ENCODE data around the gene DOCK2.
"Not testable (repeated sequence)": the region's sequence is repeated elsewhere in the genome, so short reads cannot be mapped to it uniquely, and the experiment has no call there.

Gene DOCK2

DNA sequence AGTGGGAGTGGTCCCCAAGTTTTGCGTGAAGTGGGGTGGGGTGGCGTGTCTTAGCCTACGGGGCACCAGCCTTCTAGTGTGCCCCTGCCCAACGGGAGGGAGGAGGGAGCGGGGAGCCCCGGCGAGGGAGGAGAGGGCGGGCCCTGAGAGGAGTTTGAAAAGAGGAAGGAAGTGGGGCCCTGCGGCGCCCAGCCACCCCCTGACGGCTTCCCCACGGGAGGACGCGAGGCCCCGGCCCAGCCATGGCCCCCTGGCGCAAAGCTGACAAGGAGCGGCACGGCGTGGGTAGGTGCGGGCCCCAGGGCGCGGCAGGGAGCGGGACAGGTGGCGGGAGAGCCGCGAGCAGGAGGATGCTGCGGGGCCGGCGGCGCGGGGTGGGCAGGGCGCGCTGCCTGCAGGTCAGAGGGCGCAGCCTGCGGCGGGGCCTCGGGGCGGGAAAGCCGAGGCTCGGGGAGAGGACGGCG is at the start of gene DOCK2:
Gene DOCK2, plus strand, starts transcription at position 191 of the 464 bp plus-strand sequence. Its CDS starts 52 bp downstream, at position 243.
- peak; percentile 58 for DNase-seq

- DNase-seq: no peak
These were observed 46.5 kb upstream of the DOCK2 start for GRCh38 chr5:169590602-169591001.

DNA sequence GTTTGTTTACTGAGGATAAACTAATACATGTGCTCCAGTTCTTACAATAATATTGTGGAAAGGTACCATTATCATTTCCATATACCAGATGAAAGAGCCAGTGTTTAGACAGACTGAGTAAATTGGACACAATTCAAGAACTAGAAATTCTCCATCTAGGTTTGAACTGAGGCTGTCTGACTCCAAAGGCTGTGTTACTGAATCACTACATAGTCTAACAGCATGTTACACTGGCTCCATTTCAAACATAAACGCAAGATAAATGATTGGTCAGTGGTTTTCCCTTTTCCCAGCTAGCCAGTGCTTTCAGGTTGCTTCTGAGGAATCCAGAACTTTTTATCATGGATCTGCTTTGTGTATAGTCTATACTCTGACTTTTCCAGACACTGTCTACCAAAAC is 45.4 kb upstream of the DOCK2 start:
- DNase-seq: no peak

- DNase-seq: no peak
These were observed 44.0 kb upstream of the DOCK2 start for GRCh38 chr5:169592937-169593650.

GRCh38 chr5:169595172-169595820 is 41.8 kb upstream of the DOCK2 start:
- DNase-seq: no peak

DNA sequence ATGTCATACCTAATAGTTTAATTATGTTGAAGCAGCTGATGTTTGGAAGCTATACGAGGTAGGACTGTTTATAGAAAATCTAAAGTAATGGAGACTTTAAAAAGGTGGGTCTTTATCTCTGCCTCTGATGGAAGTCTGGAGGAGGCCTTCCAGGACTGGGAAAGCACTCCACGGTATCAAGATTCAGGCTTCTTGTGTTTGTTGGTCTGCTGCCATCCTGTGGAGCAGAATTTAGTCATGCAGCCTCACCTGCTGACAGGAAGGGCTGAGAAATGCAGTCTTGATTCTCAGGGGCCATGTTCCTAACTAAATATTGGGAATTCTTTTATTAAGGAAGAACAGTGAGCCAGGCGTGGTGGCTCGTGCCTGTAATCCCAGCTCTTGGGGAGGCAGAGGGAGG is 37.6 kb upstream of the DOCK2 start:
- DNase-seq: no peak

DNA sequence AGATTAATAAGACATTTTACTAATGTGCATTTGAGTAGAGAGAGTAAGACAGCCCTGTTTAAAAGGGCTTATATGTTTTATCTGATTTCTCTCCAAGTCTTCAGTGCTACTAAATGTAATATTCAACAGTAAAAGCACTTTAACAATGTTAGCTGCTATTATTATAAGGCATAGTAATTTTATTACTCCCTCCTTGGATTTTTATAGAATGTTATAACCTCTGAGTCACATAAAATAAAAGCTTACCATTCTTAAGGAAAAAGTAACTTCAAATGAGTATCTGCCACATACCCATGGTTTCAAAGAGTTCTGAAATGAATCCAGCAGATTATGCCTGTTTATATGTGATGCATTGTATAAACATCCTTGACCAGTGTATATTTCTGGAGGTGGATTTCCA is 34.5 kb upstream of the DOCK2 start:
- no peak for DNase-seq

DNA sequence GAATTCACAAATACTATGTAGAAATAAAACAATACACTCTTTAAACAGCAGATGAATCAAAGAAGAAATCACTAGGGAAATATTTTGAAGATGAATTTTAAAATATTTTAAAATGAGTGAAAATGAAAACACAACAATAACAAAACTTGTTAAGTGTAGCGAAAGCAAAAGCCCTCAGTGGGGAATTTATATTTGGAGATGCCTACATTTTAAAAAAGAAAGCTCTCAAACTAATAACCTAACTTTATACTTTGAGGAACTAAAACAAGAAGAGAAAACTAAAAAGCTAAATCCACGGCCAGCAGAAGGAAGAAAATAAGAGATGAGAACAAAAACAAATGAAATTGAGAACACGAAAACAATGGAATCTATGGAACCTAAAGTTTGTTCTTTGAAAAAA is 30.8 kb upstream of the DOCK2 start:
- DNase-seq: no peak

GRCh38 chr5:169607882-169608281 is 29.2 kb upstream of the DOCK2 start:
- no peak for DNase-seq

DNA sequence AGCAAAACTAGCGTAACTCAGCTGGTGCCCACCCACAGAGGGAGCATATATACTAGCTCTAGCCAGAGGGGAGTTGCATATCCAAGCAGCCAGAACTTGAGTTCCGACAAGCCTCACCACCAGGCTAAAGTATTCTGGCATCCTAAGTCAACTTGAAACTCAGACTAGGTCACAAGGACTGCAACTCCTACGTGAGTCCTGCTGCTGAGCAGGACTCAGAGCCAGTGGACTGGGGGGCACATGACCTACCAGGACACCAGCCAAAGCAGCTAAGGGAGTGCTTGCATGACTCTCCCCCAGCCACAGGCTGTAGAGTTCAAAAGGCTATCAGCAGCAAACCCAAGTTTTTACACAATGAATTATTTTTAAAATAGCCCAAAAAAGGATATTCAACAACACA is 27.4 kb upstream of the DOCK2 start:
- DNase-seq: no peak

- DNase-seq: no peak
These were observed 26.5 kb upstream of the DOCK2 start for GRCh38 chr5:169610606-169611005.

DNA sequence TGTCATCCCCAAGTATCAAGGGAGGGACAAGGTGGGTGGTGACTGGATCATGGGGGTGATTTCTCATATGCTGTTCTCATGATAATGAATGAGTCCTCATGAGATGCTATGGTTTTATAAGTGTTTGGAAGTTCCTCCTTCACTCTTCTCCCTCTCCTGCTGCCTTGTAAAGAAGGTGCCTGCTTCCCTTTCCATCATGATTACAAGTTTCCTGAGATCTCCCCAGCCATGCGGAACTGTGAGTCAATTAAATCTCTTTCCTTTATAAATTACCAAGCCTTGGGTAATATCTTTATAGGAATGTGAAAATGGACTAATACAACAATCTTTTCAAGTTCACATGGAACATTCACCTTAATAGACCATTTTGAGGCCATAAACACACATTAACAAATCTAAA is 21.5 kb upstream of the DOCK2 start:
- no peak for DNase-seq

DNA sequence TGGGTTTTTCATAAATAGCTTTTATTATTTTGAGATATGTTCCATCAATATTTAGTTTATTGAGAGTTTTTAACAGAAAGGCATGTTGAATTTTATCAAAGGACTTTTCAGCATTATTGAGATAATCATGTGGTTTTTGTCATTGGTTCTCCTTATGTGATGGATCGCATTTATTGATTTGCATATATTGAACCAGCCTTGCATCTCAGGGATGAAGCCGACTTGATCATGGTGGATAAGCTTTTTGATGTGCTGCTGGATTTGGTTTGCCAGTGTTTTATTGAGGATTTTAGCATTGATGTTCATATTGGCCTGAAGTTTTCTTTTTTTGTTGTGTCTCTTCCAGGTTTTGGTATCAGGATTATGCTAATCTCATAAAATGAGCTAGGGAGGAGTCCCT is 12.8 kb upstream of the DOCK2 start:
- DNase-seq: not testable (repeated sequence)

- DNase-seq: no peak
These were observed 10.3 kb upstream of the DOCK2 start for GRCh38 chr5:169626779-169627178.

GRCh38 chr5:169627551-169627950 is 9.5 kb upstream of the DOCK2 start:
- no peak for DNase-seq

DNA sequence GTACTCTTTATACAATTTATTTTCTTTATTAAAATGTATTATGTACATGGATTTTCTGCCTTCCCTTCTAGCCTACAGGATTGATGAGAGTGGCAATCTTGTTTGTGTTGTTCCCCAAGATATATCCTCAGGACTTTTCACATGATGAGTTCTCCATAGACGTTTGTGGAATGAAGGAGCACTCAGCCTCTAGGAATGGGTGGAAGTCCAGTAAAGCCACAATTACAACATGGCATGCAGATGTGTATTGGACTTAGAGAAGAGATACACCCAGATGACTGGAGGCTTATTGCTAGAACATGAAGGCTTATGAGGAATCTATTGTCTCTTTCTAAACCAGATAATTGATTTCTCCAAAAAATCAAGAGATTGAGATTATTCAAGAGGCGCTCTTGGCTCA is 8.2 kb upstream of the DOCK2 start:
- DNase-seq: no peak

DNA sequence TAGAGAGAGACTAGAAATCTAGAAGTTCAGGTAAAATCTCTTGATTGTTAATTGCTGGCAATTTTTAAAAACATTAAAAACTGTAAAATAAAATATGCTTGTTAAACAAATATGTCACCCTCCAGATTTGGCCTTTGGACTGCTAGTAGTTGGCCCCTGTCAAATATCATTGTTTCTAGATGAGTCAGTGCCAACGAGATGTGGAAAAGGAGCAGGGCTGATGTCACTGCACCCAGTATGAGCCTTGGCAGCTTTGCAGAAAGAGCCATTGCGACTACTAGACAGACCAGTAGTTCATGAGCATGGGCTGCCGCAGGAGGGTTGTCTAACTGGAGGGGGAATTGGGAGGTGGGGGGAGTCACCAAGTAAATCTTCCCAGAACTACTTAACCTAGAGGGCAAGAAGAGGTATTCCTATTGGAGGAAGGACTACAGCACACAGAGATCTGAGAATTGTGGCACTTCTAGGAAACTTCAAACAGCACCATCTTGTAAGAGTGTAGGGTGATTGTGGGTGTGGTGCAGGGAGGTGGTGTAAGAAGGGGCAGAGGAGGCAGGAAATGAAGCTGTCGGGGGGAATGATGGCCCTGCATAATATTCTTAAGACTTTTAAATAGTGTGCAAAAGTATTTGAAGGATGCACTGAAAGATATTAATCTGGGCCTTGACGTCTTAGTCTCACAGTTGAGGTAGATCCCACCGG is 7.1 kb upstream of the DOCK2 start:
- no peak for DNase-seq

- DNase-seq: no peak
These were observed 5.7 kb upstream of the DOCK2 start for GRCh38 chr5:169631360-169631759.

DNA sequence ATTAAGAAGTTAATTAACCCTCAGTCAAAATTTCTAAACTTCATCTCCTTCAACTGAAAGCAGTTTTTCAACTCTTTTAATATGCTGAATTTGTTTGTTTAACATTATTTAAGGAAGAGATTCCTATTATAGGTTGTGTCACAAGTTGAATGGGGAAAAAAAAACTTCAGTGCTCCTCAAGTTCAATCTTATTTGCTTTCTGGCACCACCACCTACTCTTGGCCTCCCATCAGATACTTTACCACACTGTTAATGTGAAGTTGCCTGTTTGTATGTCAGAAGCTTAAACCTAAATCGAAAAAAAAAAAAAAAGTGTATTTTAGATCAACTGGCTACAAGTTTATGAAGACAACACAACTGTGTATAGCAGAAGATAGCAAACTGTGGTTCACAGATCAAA is 4.1 kb upstream of the DOCK2 start:
- no peak for DNase-seq

DNA sequence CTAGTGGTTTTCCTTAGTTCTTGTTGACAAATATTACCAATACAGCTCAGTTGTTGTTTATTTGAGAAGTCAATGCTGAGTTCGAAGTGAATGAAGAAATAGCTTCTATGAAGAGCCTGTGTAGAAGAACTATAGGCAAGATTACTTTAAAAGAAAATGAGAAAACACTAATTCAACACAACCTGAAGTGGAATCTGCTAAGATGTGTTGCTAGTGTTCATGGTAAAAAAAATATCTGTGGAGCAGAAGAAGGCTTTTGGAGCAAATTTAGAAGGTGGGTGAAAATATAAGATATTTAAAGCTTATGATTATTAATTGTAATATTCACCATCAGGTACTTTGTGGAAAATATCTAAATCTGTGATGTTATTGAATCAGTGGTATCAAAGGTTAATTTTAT is 2.5 kb upstream of the DOCK2 start:
- DNase-seq: no peak

DNA sequence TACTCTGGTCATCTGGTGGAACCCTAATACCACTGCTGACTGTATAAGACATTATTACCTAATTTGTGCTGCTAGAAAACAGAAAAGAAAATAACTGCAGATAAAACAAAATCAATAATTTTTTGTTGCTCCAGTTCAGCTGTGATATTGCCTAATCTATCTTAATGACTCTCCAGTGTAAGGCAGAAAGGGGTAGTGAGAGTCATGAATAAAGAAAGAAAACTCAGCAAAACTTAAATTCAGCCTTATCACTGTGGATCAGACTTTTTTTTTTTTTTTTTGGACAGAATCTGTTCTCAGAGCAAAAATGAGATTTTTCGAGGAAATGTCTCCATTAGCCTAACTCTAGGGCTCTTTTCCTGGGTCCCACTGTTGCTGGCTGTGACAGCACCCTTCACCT is 1.1 kb upstream of the DOCK2 start:
- no peak for DNase-seq

- DNase-seq: no peak
These were observed 494 bp upstream of the DOCK2 start for GRCh38 chr5:169636477-169637084.

GRCh38 chr5:169637549-169638121 is 560 bp downstream of the DOCK2 start:
- peak; percentile 57 for DNase-seq

All from activated T-cell treated with anti-CD3 and anti-CD28 coated beads for 4 hours (primary cell).